ENCODE results near the gene PPM1B.

Gene PPM1B

GRCh38 chr2:44191739-44192138 lies 23.1 kb downstream of the PPM1B start:
- TF ChIP-seq CTCF (IDR thresholded peaks at IDR 0.05) = no peak

- no peak for TF ChIP-seq CTCF (IDR thresholded peaks at IDR 0.05)
Measured at GRCh38 chr2:44192646-44193045, 24.0 kb downstream of the PPM1B start.

- no peak for TF ChIP-seq CTCF (IDR thresholded peaks at IDR 0.05)
Measured at GRCh38 chr2:44195714-44196113, 27.0 kb downstream of the PPM1B start.

- TF ChIP-seq CTCF (IDR thresholded peaks at IDR 0.05) = no peak
Measured at GRCh38 chr2:44197816-44198215, 29.1 kb downstream of the PPM1B start.

GRCh38 chr2:44200011-44200410 lies 31.3 kb downstream of the PPM1B start:
- no peak for TF ChIP-seq CTCF (IDR thresholded peaks at IDR 0.05)

GRCh38 chr2:44200759-44201158 lies 32.1 kb downstream of the PPM1B start:
- no peak for TF ChIP-seq CTCF (IDR thresholded peaks at IDR 0.05)

GRCh38 chr2:44201648-44202165 lies 33.0 kb downstream of the PPM1B start:
- no peak for TF ChIP-seq CTCF (IDR thresholded peaks at IDR 0.05)

- no peak for TF ChIP-seq CTCF (IDR thresholded peaks at IDR 0.05)
Measured at GRCh38 chr2:44203542-44203941, 34.9 kb downstream of the PPM1B start.

All from LNCAP (cell line).